Mesothelial cell of epicardium (in vitro differentiated cells): ENCODE data around the gene UBE2J1. TPM values are rescaled to one million over a fixed set of nuclear protein-coding genes. Genes with fewer than 3 reads are reported as not detected.

ENCODE experiments used
- DNase-seq, 2 experiments: peaks; one replicate each; pipeline ENCODE4 v3.0.0; 2021; ENCODE audit warnings: low spot score in 2 of 2; ENCODE audit not compliant: unreplicated experiment in 2 of 2
- H3K27ac Mint-ChIP-seq: 2 replicates; pipeline ENCODE4 v1.8.0; 2021; ENCODE audit warnings: mixed read lengths
- H3K27me3 Mint-ChIP-seq: 2 replicates; pipeline ENCODE4 v1.8.0; 2021; ENCODE audit warnings: low read depth, mixed read lengths
- H3K36me3 Mint-ChIP-seq: 2 replicates; pipeline ENCODE4 v1.8.0; 2021; ENCODE audit warnings: mixed read lengths
- H3K4me1 Mint-ChIP-seq: 2 replicates; pipeline ENCODE4 v1.8.0; 2021; ENCODE audit warnings: mixed read lengths
- H3K4me3 Mint-ChIP-seq: 2 replicates; pipeline ENCODE4 v1.8.0; 2021; ENCODE audit warnings: mild to moderate bottlenecking, moderate library complexity, mixed read lengths
- H3K9me3 Mint-ChIP-seq: 2 replicates; pipeline ENCODE4 v1.8.0; 2021; ENCODE audit warnings: mixed read lengths
- total RNA-seq: library from RNA; stranded (reverse); gene quantifications from 3 replicates; pipeline ENCODE4 v1.2.1, GENCODE V29; 2021
- TF ChIP-seq, protein P1 (sequence below): fragments of 200-600 bp; sonication (generic); IDR thresholded peaks from one replicate; pipeline ENCODE4 v1.5.0; 2021; ENCODE audit warnings: antibody characterized with exemption; ENCODE audit not compliant: unreplicated experiment

UBE2J1 gene
- total RNA-seq, 1 donor from 2014 or later, result 32.2 TPM

DNA sequence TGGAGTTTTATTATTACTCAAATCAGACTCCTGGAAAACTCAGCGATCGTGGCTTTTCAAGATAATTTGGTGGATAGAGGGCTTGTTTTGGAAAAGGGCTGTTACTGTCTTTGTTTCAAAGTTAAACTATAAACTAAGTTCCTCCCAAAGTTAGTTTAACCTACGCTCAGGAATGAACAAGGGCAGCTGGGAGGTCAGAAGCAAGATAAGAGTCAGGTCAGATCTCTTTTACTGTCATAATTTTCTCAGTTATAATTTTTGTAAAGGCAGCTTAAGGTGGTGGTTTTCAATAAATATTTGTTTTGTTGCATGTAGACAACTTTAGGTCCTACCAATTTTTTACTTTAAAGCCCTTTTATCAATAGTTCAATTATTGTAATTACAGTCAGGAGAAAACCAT is 28.2 kb downstream of the UBE2J1 start:
- no peak for DNase-seq
- Mint-ChIP-seq H3K36me3 (peaks cover 53% of the 10 kb centered on the region), H3K4me1 (no peaks in the 10 kb centered on the region), H3K4me3 (no peak overlapping the region), H3K9me3 (peaks cover 19% of the 10 kb centered on the region), H3K27me3 (no peaks in the 10 kb centered on the region), H3K27ac (no peak overlapping the region)
- TF ChIP-seq, protein P1, sequence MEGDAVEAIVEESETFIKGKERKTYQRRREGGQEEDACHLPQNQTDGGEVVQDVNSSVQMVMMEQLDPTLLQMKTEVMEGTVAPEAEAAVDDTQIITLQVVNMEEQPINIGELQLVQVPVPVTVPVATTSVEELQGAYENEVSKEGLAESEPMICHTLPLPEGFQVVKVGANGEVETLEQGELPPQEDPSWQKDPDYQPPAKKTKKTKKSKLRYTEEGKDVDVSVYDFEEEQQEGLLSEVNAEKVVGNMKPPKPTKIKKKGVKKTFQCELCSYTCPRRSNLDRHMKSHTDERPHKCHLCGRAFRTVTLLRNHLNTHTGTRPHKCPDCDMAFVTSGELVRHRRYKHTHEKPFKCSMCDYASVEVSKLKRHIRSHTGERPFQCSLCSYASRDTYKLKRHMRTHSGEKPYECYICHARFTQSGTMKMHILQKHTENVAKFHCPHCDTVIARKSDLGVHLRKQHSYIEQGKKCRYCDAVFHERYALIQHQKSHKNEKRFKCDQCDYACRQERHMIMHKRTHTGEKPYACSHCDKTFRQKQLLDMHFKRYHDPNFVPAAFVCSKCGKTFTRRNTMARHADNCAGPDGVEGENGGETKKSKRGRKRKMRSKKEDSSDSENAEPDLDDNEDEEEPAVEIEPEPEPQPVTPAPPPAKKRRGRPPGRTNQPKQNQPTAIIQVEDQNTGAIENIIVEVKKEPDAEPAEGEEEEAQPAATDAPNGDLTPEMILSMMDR, result no peak

DNA sequence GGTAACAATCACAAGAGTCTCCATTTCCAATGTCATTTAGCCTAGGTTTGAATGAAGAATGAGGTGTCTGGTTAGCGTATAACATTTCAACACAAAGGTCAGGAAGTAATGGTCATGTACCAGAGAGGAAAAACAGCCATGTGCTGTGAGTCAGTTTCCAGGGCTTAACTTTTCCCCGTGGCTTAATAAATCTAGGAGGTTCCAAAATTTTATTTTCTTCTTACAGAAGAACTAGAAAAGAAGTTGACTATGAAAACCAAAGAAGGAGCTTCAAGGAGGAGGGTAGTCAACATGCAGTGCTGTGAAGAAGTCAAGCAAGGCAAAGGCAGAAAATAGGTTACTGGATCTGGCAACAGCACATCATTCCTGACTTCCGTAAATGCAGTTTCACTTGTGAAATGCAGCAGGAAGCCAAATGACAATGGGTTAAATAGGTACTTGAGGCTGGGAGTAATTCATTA is 29.0 kb downstream of the UBE2J1 start:
- Mint-ChIP-seq H3K4me1 (no peaks in the 10 kb centered on the region), H3K9me3 (peaks cover 19% of the 10 kb centered on the region), H3K27me3 (no peaks in the 10 kb centered on the region), H3K4me3 (no peak overlapping the region), H3K27ac (no peak overlapping the region), H3K36me3 (peaks cover 50% of the 10 kb centered on the region)
- TF ChIP-seq, protein P1, result no peak
- DNase-seq, result no peak

DNA sequence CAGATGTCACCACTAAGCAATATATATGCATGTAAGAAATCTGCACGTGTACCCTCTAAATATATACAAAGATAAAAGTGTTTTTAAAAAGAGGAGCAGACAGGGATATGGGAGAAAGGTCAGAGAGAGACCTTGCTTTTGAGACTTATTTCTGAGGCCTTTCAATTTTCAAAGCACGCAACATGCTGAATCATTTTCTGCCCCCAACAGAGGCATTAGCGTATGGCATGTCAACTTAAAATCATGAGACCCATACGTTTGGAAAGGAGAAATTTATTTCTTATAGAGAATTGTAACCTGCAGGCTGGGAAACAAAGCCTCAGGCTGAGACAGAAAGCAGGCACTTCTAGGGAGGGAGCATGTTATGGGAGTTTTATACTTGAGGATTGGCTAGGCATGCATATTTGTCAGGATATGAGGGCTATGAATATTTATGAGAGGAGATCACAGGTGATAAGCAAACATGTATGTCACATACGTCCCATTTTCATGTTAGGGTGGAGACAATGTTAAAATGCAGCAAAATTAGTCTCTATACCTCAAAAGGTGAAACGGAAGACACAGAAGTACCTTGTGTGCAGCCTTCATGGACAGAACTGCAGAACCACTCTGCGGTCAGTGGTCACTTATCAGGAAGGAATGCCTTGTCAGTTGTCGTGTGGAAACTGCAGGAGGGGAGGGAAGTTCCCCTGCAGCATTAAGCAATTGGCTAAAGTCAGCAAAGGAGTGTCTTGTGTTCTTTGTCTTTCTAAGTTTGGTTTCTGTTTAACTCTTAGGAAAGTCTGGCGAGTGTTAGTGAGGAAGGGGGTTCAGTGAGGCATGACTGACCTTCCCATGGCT is 31.2 kb downstream of the UBE2J1 start:
- H3K9me3 Mint-ChIP-seq, result peaks cover 19% of the 10 kb centered on the region
- peaks cover 42% of the 10 kb centered on the region for H3K36me3 Mint-ChIP-seq
- TF ChIP-seq, protein P1, result no peak
- H3K4me3 Mint-ChIP-seq, result no peak overlapping the region
- H3K27ac Mint-ChIP-seq, result no peak overlapping the region
- H3K27me3 Mint-ChIP-seq, result no peaks in the 10 kb centered on the region
- no peak for DNase-seq
- no peaks in the 10 kb centered on the region for H3K4me1 Mint-ChIP-seq

GRCh38 chr6:89320012-89320559 is 32.4 kb downstream of the UBE2J1 start:
- DNase-seq, result no peak
- H3K4me1 Mint-ChIP-seq, result no peaks in the 10 kb centered on the region
- H3K36me3 Mint-ChIP-seq, result peaks cover 42% of the 10 kb centered on the region
- no peak overlapping the region for H3K4me3 Mint-ChIP-seq
- peaks cover 19% of the 10 kb centered on the region for H3K9me3 Mint-ChIP-seq
- TF ChIP-seq, protein P1, result no peak
- H3K27me3 Mint-ChIP-seq, result no peaks in the 10 kb centered on the region
- no peak overlapping the region for H3K27ac Mint-ChIP-seq

GRCh38 chr6:89317067-89317466 is 35.5 kb downstream of the UBE2J1 start:
- H3K4me1 Mint-ChIP-seq, result peaks cover 13% of the 10 kb centered on the region
- peaks cover 19% of the 10 kb centered on the region for H3K9me3 Mint-ChIP-seq
- TF ChIP-seq, protein P1, result no peak
- H3K27me3 Mint-ChIP-seq, result no peaks in the 10 kb centered on the region
- no peak for DNase-seq
- H3K36me3 Mint-ChIP-seq, result peaks cover 30% of the 10 kb centered on the region
- H3K4me3 Mint-ChIP-seq, result no peak overlapping the region
- no peak overlapping the region for H3K27ac Mint-ChIP-seq
